Stomach (tissue), 4 donors: ENCODE measurements around the gene VPS13D.

ENCODE experiments used
- POLR2A ChIP-seq, 4 donors: fragments of 450-650 bp; IDR thresholded peaks; one replicate each; pipeline ENCODE4 v1.6.1; 2016; ENCODE audit warnings: antibody characterized with exemption in 4 of 4, control low read depth in 2 of 4, mild to moderate bottlenecking in 1 of 4, moderate library complexity in 1 of 4
- TF ChIP-seq, protein P1 (sequence below), 7 experiments: fragments of 450-650 bp in 4 of 7; fragments of 200-600 bp in 3 of 7; sonication (generic) in 3 of 7; IDR thresholded peaks; one replicate each; pipeline ENCODE4 v1.5.1; 2016 to 2019; ENCODE audit warnings: antibody characterized with exemption in 7 of 7, control low read depth in 2 of 7, mild to moderate bottlenecking in 1 of 7

DNA sequence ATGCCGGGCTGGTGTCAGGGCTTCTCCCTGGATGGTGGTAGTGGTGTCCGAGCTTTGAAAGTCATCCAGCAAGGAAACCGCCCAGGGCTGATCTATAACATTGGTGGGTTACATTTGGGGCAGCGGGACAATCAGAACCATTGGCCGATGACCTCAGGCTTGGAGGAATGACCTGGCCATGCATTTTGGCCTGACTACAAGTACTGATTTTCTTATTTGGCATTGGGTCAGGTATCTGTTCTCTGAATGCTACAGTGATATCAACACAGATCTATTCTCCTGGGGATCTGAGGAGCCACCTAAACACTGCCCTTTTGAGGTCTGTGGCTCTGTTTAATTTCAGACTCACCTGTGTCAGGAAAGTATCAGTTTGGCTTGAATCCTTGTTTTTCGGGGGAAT lies 128.7 kb downstream of the VPS13D start:
- no peak for TF ChIP-seq POLR2A (IDR thresholded peaks at IDR 0.05)
- TF ChIP-seq, protein P1, sequence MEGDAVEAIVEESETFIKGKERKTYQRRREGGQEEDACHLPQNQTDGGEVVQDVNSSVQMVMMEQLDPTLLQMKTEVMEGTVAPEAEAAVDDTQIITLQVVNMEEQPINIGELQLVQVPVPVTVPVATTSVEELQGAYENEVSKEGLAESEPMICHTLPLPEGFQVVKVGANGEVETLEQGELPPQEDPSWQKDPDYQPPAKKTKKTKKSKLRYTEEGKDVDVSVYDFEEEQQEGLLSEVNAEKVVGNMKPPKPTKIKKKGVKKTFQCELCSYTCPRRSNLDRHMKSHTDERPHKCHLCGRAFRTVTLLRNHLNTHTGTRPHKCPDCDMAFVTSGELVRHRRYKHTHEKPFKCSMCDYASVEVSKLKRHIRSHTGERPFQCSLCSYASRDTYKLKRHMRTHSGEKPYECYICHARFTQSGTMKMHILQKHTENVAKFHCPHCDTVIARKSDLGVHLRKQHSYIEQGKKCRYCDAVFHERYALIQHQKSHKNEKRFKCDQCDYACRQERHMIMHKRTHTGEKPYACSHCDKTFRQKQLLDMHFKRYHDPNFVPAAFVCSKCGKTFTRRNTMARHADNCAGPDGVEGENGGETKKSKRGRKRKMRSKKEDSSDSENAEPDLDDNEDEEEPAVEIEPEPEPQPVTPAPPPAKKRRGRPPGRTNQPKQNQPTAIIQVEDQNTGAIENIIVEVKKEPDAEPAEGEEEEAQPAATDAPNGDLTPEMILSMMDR (IDR thresholded peaks at IDR 0.05) = no peak
